DMS 273 (cell line): ENCODE measurements around the gene LMBR1.
"Not testable (repeated sequence)": the region's sequence is repeated elsewhere in the genome, so short reads cannot be mapped to it uniquely, and the experiment has no call there.

ENCODE experiments used
- DNase-seq: peaks from one replicate; lab custom pipeline; 2025; ENCODE audit not compliant: unreplicated experiment; lab: John Stamatoyannopoulos, UW

Gene LMBR1

DNA sequence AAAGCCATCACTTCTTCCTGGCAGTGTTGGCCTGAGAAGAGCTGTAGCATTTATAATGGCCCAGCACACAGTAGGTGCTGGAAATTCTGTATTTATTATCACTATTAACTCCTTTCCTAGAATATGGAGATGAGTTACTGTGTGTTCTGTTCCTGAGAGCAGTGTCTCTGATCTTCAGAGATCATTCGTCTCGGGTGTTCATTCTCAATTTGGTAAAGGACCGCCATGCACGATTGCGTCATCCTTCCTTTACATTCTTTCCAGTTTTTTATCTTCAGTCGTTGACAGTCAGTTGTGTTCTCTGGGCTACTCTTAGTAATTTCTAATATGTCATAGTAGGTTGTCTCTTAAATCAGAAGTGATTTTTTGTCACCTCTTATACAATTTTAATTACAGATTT is 233.8 kb downstream of the LMBR1 start:
- no peak for DNase-seq

DNA sequence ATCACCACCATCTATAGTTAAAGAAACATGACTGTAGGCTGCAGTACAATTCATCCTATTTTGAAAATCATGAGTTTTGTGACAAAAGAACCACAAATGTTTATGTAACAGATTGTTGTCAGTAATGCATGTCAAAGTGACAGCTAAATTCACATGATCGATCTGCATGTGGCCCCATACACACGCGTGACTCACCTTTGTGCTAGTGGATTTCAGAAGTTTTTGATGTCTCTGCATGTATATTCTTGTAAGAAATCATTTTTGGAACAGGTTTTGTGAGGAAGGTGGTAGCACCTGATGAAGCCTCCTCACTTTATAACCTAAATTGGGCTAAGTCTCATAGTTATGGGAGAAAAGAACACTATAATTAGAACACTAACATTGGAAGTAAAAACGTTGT is 235.3 kb downstream of the LMBR1 start:
- no peak for DNase-seq

DNA sequence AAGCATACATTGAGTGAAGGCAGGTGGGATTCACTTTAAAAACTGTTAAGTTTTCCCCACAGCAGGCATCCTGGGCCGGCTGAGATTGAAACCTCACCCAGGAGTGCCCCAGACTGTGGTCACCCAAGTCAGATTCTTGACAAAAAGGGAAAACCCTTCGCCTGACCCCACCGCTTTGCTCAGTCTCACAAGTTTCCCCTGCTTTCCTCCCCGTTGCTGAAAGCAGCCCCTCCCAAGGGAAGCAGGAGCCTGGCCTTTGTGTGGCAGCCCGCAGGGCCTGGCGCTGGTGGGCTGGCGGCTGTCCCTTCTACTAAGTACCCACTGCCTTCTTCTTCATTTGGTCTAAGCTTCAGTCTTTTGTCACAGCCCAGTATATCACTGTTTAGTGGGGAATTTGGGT is 236.4 kb downstream of the LMBR1 start:
- DNase-seq = no peak

GRCh38 chr7:156655983-156656382 is 237.0 kb downstream of the LMBR1 start:
- no peak for DNase-seq

DNA sequence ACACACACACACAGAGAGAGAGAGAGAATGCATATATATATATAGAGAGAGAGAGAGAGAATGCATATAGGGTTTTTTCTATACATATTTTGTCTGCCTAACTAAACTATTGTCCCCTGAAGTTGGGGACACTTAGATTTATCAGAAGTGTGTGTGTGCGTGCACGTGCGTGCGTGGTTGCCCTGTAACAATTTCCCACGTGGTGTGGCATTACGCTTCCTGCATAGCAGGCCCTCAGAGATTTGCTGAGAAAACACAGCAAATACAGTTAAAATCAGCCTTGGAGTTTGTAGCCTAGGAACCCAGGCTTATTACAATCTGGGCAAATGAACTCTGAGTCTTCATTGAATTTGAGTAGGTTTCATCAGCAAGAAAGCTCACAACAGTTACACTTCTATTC is 237.7 kb downstream of the LMBR1 start:
- DNase-seq = no peak

GRCh38 chr7:156654511-156655234 is 238.3 kb downstream of the LMBR1 start:
- DNase-seq = no peak

GRCh38 chr7:156652886-156653568 is 240.0 kb downstream of the LMBR1 start:
- no peak for DNase-seq

DNA sequence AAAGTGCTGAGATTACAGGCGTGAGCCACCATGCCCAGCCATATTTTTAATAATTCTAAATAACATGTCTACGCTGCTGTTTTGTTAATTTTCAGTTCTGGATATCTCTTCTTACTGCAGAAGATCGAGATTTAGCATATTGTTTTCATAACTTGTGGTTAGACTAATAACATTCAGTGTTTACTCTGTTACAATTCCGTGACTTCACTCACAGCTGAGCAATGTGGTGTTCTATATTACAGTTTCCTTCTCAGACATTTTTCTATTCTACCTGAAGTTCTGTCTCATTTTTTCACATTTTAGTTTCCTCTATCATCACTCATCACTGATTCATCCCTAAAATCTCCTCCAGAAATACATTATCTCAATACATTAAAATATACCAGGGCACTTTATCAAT is 241.5 kb downstream of the LMBR1 start:
- no peak for DNase-seq

- DNase-seq = peak; percentile 39
Measured at GRCh38 chr7:156650042-156650441, 242.9 kb downstream of the LMBR1 start.

- DNase-seq = not testable (repeated sequence)
Measured at GRCh38 chr7:156647330-156647729, 245.7 kb downstream of the LMBR1 start.

DNA sequence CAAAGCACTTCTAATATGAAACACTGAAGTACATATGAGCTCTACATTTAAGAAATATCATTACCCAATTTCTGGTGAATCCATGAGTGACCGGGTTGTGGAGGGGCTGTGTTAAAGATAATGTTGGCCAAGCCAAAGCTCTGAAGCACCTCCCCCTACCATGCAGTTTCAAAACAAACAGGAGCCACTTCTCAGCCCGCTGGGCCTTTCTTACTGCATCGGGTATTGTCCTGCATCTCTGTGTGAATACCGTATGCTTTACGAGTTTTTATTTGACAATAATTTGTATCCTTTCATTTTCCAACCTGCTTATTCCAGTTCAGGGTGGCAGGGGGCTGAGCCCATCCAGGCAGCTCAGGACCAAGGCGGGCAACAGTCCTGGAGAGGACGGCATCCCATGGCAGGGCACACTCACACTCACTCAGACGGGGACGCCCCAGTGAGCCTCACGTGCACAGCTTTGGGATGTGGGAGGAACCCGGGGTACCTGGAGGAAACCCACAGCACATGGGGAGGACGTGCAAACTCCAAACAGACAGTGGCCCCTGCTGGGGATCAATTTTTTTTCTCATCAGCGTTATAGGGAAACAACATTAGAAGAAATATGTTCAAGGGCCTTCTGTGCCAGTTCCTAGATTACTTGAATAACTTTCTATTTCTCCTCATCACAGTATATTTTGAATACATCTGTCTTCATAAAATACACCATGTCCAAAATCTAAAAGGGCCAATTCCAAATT is 250.5 kb downstream of the LMBR1 start:
- no peak for DNase-seq

DNA sequence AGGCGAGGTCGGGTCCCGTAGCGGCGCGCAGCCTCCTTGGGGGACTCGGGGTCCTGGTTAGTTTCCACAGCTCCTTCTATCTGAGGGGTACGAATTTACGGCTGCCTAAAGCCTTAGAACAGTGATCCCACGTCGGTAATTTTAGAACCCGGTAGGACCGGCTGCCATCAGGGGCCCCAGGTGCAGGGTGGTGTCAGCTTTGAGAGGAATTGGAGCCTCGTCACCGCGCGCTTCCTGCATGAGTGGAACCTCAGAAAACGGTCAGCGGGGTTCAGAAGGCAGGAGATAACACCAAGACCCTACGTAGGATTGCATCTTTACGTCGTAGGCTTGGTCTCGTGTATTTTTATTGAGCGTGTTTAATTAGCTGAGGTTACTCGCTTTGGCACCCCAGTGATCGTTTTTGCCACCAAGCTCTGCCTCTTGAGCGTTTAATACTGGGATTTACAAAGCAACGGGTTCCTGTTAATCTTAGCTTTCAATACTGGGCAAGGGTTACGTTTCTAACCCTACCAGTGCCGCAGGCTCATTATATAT is 252.0 kb downstream of the LMBR1 start:
- DNase-seq = peak; percentile 86

DNA sequence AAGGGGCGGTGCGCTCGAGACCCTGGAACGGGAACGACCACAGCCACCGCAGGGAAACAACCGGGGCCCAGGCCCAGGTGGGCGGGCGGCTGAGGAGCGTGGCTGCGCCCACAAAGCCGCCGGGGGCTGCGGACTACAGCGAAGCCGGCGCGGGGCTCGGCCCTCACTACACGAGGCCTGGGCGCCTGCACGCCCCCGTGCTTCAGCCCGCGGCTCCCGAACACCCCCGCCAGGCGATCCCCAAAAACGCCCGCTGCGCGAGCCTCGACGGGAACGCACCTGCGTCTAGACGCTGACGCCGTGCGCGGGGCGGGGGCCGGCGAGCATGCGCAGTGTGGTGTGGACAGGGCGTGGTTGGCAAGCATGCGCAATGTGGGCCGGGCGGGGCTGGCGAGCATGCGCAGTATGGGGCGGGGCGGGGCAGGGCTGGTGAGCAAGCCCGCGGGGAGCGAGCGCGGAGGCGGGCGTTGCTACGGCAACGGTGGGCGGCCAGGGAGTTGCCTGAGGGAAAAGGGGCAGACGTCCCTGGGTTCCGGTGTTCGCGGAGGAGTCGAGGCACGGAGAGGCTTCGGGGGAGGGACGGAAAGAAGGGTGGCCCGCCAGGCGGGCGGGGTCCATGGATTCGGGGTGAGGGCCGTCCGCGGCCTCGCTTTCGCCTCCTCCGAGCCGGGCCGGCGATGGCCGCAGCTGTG is 252.6 kb downstream of the LMBR1 start, which contains the start of gene RNF32:
Gene RNF32 (plus strand): TSS at position 518 of the 692 bp plus-strand sequence. CDS start 3,104 bp downstream, outside the sequence.
- DNase-seq = peak; percentile 98

GRCh38 chr7:156639426-156640256 is 253.3 kb downstream of the LMBR1 start:
- no peak for DNase-seq

- DNase-seq = peak; percentile 79
Measured at GRCh38 chr7:156638443-156639077, 254.4 kb downstream of the LMBR1 start.

- not testable (repeated sequence) for DNase-seq
Measured at GRCh38 chr7:156637093-156637492, 255.9 kb downstream of the LMBR1 start.

- peak; percentile 34 for DNase-seq
Measured at GRCh38 chr7:156635529-156636385, 257.2 kb downstream of the LMBR1 start.

DNA sequence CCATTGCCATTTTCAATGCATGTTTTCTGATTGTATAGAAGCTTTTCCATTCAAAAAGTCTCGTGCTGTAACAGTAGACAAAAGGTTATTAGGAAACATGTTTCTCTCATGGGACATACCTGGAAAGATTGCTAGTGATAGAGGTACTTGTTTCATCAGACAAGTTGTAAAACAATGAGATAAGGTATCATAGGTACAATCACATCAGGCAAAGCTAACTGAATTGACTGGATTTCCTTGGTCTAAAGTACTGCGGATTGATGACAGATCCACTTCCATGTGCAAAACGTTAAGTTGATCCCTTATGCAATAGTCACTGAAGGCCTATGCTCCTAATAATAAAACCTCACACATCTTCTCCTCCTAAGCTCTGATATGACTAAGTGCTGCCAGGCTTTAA is 258.9 kb downstream of the LMBR1 start:
- DNase-seq = no peak

DNA sequence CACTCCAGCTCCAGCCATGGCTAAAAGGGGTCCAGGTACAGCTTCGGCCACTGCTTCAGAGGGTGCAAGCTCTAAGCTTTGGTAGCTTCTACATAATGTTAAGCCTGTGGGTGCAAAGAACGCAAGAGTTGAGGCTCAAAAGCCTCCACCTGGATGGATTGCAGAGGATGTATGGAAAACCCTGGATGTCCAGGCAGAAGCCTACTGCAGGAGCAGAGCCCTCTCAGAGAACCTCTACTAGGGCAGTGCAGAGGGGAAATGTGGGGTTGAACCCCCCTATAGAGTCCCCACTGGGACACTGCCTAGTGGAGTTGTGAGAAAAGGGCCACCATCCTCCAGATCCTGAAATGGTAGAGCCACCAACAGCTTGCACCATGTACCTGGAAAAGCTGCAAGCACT is 263.1 kb downstream of the LMBR1 start:
- no peak for DNase-seq
